KMS-11 (cell line): Measurements from ENCODE around the gene CHPF.

Experiments
- H2AFZ ChIP-seq: fragments of 200-600 bp; sonication (generic); 2 replicates; pipeline ENCODE4 v1.6.1; 2016; ENCODE audit warnings: antibody characterized with exemption, mixed run types, low read depth
- H3K27ac ChIP-seq: fragments of 200-600 bp; sonication (generic); 2 replicates; pipeline ENCODE4 v1.6.1; 2016; ENCODE audit warnings: mild to moderate bottlenecking, mixed run types
- H3K27me3 ChIP-seq: fragments of 200-600 bp; sonication (generic); 2 replicates; pipeline ENCODE4 v1.6.1; 2017; ENCODE audit warnings: mild to moderate bottlenecking, low read depth, mixed run types, moderate library complexity; ENCODE audit not compliant: insufficient read depth
- H3K36me3 ChIP-seq: fragments of 200-600 bp; sonication (generic); 2 replicates; pipeline ENCODE4 v1.6.1; 2017; ENCODE audit warnings: mild to moderate bottlenecking, mixed run types; ENCODE audit not compliant: insufficient read depth
- H3K4me1 ChIP-seq: fragments of 200-600 bp; sonication (generic); 2 replicates; pipeline ENCODE4 v1.6.1; 2016; ENCODE audit warnings: mild to moderate bottlenecking, low read depth, mixed run types; ENCODE audit not compliant: poor library complexity, severe bottlenecking
- H3K4me2 ChIP-seq: fragments of 200-600 bp; sonication (generic); 2 replicates; pipeline ENCODE4 v1.7.0; 2016; ENCODE audit warnings: mild to moderate bottlenecking, mixed run types
- H3K4me3 ChIP-seq: fragments of 200-600 bp; sonication (generic); IDR thresholded peaks from 2 replicates; pipeline ENCODE4 v1.6.1; 2017; ENCODE audit warnings: low read depth, low read length, mixed read lengths; ENCODE audit not compliant: insufficient read depth
- H3K79me2 ChIP-seq: fragments of 200-600 bp; sonication (generic); 2 replicates; pipeline ENCODE4 v1.6.1; 2016; ENCODE audit warnings: low read depth, mixed run types; ENCODE audit not compliant: insufficient read depth
- H3K9ac ChIP-seq: fragments of 200-600 bp; sonication (generic); 2 replicates; pipeline ENCODE4 v1.6.1; 2016; ENCODE audit warnings: mild to moderate bottlenecking, mixed run types
- H4K20me1 ChIP-seq: fragments of 200-600 bp; sonication (generic); 2 replicates; pipeline ENCODE4 v1.6.1; 2016; ENCODE audit warnings: mild to moderate bottlenecking, mixed run types; ENCODE audit not compliant: insufficient read depth
- CTCF ChIP-seq: fragments of 200-600 bp; sonication (generic); conservative IDR thresholded peaks from 2 replicates; pipeline ENCODE4 v1.6.1; 2017; ENCODE audit warnings: low read depth, mild to moderate bottlenecking, antibody characterized with exemption, low read length, moderate library complexity, mixed read lengths

The CHPF gene

DNA sequence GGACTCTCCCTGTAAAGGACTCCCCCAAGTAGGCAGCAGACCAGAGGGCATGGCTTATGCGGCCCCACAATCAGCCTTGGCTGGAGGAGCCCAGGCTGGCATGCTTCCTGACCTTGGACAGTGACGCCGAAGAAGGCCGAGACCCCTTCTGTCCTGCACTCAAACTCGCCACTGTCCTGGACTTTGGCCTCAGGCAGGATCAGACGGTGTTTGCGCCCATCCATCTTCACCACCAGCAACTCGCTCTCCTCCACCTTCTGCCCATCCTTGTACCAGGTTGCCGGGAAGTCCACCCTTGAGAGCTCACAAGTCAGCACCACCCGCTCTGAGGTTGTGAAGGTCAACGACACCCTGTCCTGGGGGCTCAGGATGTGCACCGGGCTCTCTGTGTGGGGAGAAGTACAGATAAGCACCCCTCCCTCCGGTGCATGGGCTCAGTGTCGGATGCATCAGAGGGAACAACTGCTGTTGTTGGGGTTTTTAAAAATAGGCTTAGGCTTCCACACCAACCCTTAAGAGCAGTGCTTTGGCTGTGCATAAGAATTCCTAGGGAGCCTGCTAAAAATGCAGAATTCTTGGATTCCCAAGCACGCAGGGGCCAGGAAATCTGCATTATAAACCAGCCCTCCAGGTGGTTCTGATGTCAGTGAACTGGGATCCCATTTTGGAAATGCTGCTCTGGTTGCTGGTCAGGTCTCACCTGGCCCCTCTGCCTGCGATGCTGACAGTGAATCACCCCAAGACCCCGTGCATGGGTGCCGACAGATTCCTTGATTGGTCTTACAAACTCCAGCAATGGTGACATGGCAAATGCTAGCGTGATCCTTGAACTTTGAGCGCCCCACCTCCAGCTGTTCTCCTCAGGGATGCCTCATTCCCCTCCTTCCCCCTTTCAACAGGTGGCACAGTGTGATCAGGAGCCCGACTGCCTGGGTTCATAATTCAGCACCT, 21.8 kb upstream of the CHPF start:
- Histone ChIP-seq H3K27ac (no peak overlapping the region), H3K36me3 (no peaks in the 10 kb centered on the region), H4K20me1 (no peaks in the 10 kb centered on the region), H3K4me2 (no peak overlapping the region), H2AFZ (no peak overlapping the region), H3K4me3 (no peak overlapping the region), H3K79me2 (no peaks in the 10 kb centered on the region), H3K9ac (no peak overlapping the region), H3K4me1 (no peaks in the 10 kb centered on the region), H3K27me3 (peaks cover 84% of the 10 kb centered on the region)
- no peak for TF ChIP-seq CTCF

DNA sequence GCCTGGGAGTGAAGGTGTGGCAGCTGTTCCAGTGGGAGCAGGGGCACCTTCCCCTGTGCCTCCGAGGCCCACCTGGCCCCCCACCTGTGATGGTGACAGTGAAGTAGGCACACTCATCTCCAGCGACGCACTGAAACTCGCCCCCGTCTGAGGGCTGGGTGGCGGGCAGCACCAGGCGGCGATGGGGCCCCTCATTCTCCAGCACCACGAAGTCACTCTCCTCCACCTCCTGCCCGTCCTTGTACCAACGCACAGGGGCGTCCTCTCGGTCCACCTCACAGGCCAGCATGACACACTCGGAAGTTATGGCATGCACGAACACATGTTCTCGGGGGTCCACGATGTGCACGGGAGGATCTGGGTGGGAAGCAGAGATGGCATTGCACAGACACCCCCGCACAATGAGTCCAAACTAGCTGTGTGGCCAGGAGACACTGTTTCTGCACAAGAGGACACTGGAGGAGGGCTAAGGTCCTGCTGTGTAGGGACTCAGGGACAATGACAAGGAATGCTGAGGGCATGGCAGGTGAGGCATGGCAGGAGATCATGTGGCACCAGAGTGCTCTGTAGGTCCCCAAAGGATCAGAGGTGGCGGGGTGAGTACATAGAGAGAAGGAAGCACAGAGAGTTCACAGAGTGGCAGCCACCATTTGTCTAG, 19.8 kb upstream of the CHPF start:
- no peak overlapping the region for H3K4me3 ChIP-seq
- H4K20me1 ChIP-seq, result no peaks in the 10 kb centered on the region
- H3K9ac ChIP-seq, result no peak overlapping the region
- H2AFZ ChIP-seq, result no peak overlapping the region
- H3K36me3 ChIP-seq, result no peaks in the 10 kb centered on the region
- no peak overlapping the region for H3K4me2 ChIP-seq
- no peaks in the 10 kb centered on the region for H3K4me1 ChIP-seq
- H3K27ac ChIP-seq, result no peak overlapping the region
- no peaks in the 10 kb centered on the region for H3K79me2 ChIP-seq
- no peak for TF ChIP-seq CTCF
- H3K27me3 ChIP-seq, result peaks cover 87% of the 10 kb centered on the region

GRCh38 chr2:219562049-219563020, 18.7 kb upstream of the CHPF start:
- H3K36me3 ChIP-seq, result no peaks in the 10 kb centered on the region
- no peaks in the 10 kb centered on the region for H3K79me2 ChIP-seq
- H3K9ac ChIP-seq, result no peak overlapping the region
- H3K4me3 ChIP-seq, result no peak overlapping the region
- no peaks in the 10 kb centered on the region for H4K20me1 ChIP-seq
- no peaks in the 10 kb centered on the region for H3K4me1 ChIP-seq
- no peak for TF ChIP-seq CTCF
- H3K27me3 ChIP-seq, result peaks cover 85% of the 10 kb centered on the region
- H2AFZ ChIP-seq, result no peak overlapping the region
- no peak overlapping the region for H3K4me2 ChIP-seq
- H3K27ac ChIP-seq, result no peak overlapping the region

DNA sequence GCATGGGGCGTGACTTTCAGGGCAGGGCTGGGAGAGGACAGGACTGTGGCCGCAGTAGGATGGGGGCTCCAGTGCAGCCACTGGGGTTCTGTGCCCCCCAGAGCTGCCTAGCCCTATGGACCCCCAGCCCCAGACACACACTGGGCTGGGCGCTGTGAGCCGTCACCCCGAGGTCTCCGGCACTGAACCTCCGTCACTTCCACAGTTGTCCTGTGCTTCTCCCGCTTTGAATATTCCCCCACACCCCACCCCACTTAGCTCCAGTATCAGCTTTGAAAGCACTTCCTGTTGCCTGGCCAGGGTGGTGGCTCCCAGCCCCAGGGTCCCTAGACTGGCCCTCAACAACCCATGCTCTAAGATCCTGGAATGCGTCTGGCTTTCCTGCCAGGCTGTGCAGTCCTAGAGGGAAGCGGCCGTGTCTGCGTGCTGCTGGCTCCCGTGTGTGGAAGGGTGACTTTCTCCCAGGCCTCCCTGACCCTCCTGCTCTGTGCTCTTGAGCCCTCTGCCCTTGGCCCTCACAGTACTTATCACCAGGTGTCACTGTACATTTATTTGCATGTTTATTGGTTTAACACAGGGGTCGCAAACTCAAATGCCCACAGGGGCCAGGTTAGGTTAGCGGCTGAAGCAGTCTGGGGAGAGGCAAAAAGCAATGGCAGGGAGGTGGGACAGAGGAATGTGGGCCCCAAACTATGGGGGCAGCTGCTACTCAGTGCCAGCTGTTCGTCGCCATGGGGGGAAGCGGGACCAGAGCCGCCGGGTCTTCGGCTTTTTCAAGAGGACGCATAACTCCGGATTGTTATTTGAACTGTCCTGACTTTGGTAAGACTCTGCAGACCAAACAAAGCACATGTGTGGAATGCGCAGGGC, 17.8 kb upstream of the CHPF start:
- H3K79me2 ChIP-seq, result no peaks in the 10 kb centered on the region
- H3K4me2 ChIP-seq, result no peak overlapping the region
- no peaks in the 10 kb centered on the region for H3K36me3 ChIP-seq
- no peaks in the 10 kb centered on the region for H3K4me1 ChIP-seq
- no peak overlapping the region for H3K9ac ChIP-seq
- no peak for TF ChIP-seq CTCF
- H3K4me3 ChIP-seq, result no peak overlapping the region
- H4K20me1 ChIP-seq, result no peaks in the 10 kb centered on the region
- no peak overlapping the region for H2AFZ ChIP-seq
- no peak overlapping the region for H3K27ac ChIP-seq
- peaks cover 83% of the 10 kb centered on the region for H3K27me3 ChIP-seq
